IMR-90 (cell line): Measurements from ENCODE around the gene TMEM97. TPM values are rescaled to one million over a fixed set of nuclear protein-coding genes. Genes with fewer than 3 reads are reported as not detected.

ENCODE experiments used
- ATAC-seq: fragments of 200-7000 bp; cut with Tn5 transposase; 2 replicates; pipeline ENCODE4 v1.9.1; 2020; ENCODE audit warnings: low read depth, mild to moderate bottlenecking, moderate library complexity
- BruUV-seq: library from RNA; stranded (reverse); fragments of 400-500 nt; replicated peaks from 2 replicates; lab custom pipeline; 2021; lab: Mats Ljungman, UMichigan
- CTCF ChIA-PET: fragments of 300-600 bp; formaldehyde crosslinking; extraction: SDS; loops from one replicate; lab custom pipeline; 2021; ENCODE audit warnings: antibody characterized with exemption; lab: Yijun Ruan, JAX
- POLR2A ChIA-PET: fragments of 300-600 bp; sonication (Branson Sonifier 250); formaldehyde crosslinking; loops from one replicate; lab custom pipeline; 2022; ENCODE audit warnings: antibody characterized with exemption; ENCODE audit not compliant: unreplicated experiment; lab: Charles Lee
- DNase-seq: peaks from one replicate; pipeline ENCODE4 v3.0.0; 2013
- H2AFZ ChIP-seq: replicated peaks from 2 replicates; pipeline ENCODE3; 2013; ENCODE audit warnings: low read length, mild to moderate bottlenecking; ENCODE audit not compliant: poor library complexity
- H2AK5ac ChIP-seq: 2 replicates; pipeline ENCODE4 v1.6.1; 2013; ENCODE audit warnings: low read depth, low read length, inconsistent platforms
- H2AK9ac ChIP-seq: replicated peaks from 2 replicates; pipeline ENCODE3; 2013; ENCODE audit warnings: mild to moderate bottlenecking, low read depth, low read length, moderate library complexity; ENCODE audit not compliant: poor library complexity
- H2BK120ac ChIP-seq: 2 replicates; pipeline ENCODE4 v1.6.1; 2013; ENCODE audit warnings: low read depth, low read length, inconsistent platforms
- H2BK15ac ChIP-seq: 3 replicates; pipeline ENCODE4 v1.6.1; 2013; ENCODE audit warnings: low read depth, low read length, inconsistent platforms
- H2BK20ac ChIP-seq: 2 replicates; pipeline ENCODE4 v1.6.1; 2013; ENCODE audit warnings: low read depth, mild to moderate bottlenecking, inconsistent platforms, low read length, moderate library complexity
- H2BK5ac ChIP-seq: 2 replicates; pipeline ENCODE4 v1.6.1; 2013; ENCODE audit warnings: mild to moderate bottlenecking, low read depth, low read length, inconsistent platforms; ENCODE audit not compliant: poor library complexity, severe bottlenecking
- H3K14ac ChIP-seq: replicated peaks from 2 replicates; pipeline ENCODE4 v1.6.1; 2013; ENCODE audit warnings: low read depth, low read length, inconsistent platforms
- H3K18ac ChIP-seq: 2 replicates; pipeline ENCODE4 v1.6.1; 2013; ENCODE audit warnings: low read depth, low read length, control low read depth
- H3K23ac ChIP-seq: 2 replicates; pipeline ENCODE4 v1.6.1; 2013; ENCODE audit warnings: low read depth, low read length, inconsistent platforms
- H3K27ac ChIP-seq: 2 replicates; pipeline ENCODE4 v1.5.1; 2013; ENCODE audit warnings: mild to moderate bottlenecking, control low read depth, low read length; ENCODE audit not compliant: insufficient read depth
- H3K27me3 ChIP-seq: 2 replicates; pipeline ENCODE4 v1.6.1; 2013; ENCODE audit warnings: low read length; ENCODE audit not compliant: control insufficient read depth, insufficient read depth
- H3K36me3 ChIP-seq: 2 replicates; pipeline ENCODE4 v1.6.1; 2013; ENCODE audit warnings: low read length, mixed read lengths; ENCODE audit not compliant: control insufficient read depth, insufficient read depth
- H3K4ac ChIP-seq: 2 replicates; pipeline ENCODE4 v1.6.1; 2013; ENCODE audit warnings: low read depth, low read length, inconsistent platforms
- H3K4me1 ChIP-seq: 2 replicates; pipeline ENCODE4 v1.6.1; 2013; ENCODE audit warnings: low read length, mixed read lengths; ENCODE audit not compliant: control insufficient read depth, insufficient read depth
- H3K4me2 ChIP-seq: 2 replicates; pipeline ENCODE4 v1.6.1; 2013; ENCODE audit warnings: low read depth, mild to moderate bottlenecking, control low read depth, low read length, moderate library complexity
- H3K4me3 ChIP-seq: 2 replicates; pipeline ENCODE4 v1.5.1; 2013; ENCODE audit warnings: low read depth, mild to moderate bottlenecking, control low read depth, low read length, moderate library complexity; ENCODE audit not compliant: insufficient read depth
- H3K56ac ChIP-seq: 2 replicates; pipeline ENCODE4 v1.6.1; 2013; ENCODE audit warnings: low read length, inconsistent platforms; ENCODE audit not compliant: insufficient read depth; ENCODE audit errors: extremely low read depth
- H3K79me1 ChIP-seq, 2 experiments: 2 replicates each; pipeline ENCODE4 v1.6.1; 2013; ENCODE audit warnings: low read length in 2 of 2, inconsistent platforms in 1 of 2, low read depth in 1 of 2
- H3K9ac ChIP-seq: 2 replicates; pipeline ENCODE4 v1.6.1; 2013; ENCODE audit warnings: low read depth, low read length, control low read depth
- H3K9me1 ChIP-seq: 2 replicates; pipeline ENCODE4 v1.6.1; 2013; ENCODE audit warnings: low read length, inconsistent platforms; ENCODE audit not compliant: insufficient read depth
- H3K9me3 ChIP-seq: 2 replicates; pipeline ENCODE4 v1.6.1; 2013; ENCODE audit warnings: low read length; ENCODE audit not compliant: control insufficient read depth, insufficient read depth
- H4K20me1 ChIP-seq: 2 replicates; pipeline ENCODE4 v1.6.1; 2013; ENCODE audit warnings: low read length, inconsistent platforms; ENCODE audit not compliant: insufficient read depth
- H4K5ac ChIP-seq: 2 replicates; pipeline ENCODE4 v1.6.1; 2013; ENCODE audit warnings: mild to moderate bottlenecking, low read depth, low read length, control low read depth
- H4K8ac ChIP-seq, 2 experiments: 2 replicates each; pipeline ENCODE4 v1.6.1; 2013; ENCODE audit warnings: low read depth in 2 of 2, low read length in 2 of 2, control low read depth in 1 of 2, inconsistent platforms in 1 of 2
- H4K91ac ChIP-seq: 2 replicates; pipeline ENCODE4 v1.6.1; 2013; ENCODE audit warnings: low read depth, low read length, inconsistent platforms; ENCODE audit not compliant: insufficient read depth
- CEBPB ChIP-seq: IDR thresholded peaks from 2 replicates; pipeline ENCODE4 v1.6.1; 2012; ENCODE audit warnings: low read depth, low read length, improper control_type of control experiment
- FOS ChIP-seq: fragments of 150-350 bp; IDR thresholded peaks from 2 replicates; pipeline ENCODE4 v1.6.1; 2016; ENCODE audit warnings: low read depth, low read length
- MAFK ChIP-seq: IDR thresholded peaks from 2 replicates; pipeline ENCODE4 v1.6.1; 2012; ENCODE audit warnings: low read depth, low read length, improper control_type of control experiment
- MAZ ChIP-seq: IDR thresholded peaks from 2 replicates; pipeline ENCODE4 v1.6.1; 2012; ENCODE audit warnings: low read depth, mild to moderate bottlenecking, low read length, improper control_type of control experiment, moderate library complexity, borderline replicate concordance
- MXI1 ChIP-seq: IDR thresholded peaks from 2 replicates; pipeline ENCODE4 v1.6.1; 2012; ENCODE audit warnings: low read depth, mild to moderate bottlenecking, low read length, moderate library complexity, borderline replicate concordance
- WGBS, 2 experiments: methylation state at CpG; one replicate each; pipeline versions ENCODE4 v1.1.5 to v1.1.7; 2013; ENCODE audit warnings: missing lambda C conversion rate in 2 of 2; ENCODE audit not compliant: insufficient read length in 1 of 2; ENCODE audit errors: extremely low coverage in 2 of 2; 5-methylcytosine and 5-hydroxymethylcytosine counted together
- dilution Hi-C: fragments of 300-500 bp; cut with HindIII; formaldehyde crosslinking; loops from one replicate; pipeline ENCODE4 v1.14.3; 2018; ENCODE audit warnings: low sequenced_read_pairs; ENCODE audit not compliant: unreplicated experiment
- in situ Hi-C: fragments of 300-500 bp; cut with MboI; formaldehyde crosslinking; loops from 3 replicates; pipeline ENCODE4 v1.14.3; 2019; ENCODE audit warnings: low sequenced_read_pairs, inconsistent platforms, mixed read lengths
- intact Hi-C: fragments of 100-400 bp; cut with micrococcal nuclease; formaldehyde crosslinking; loops from 2 replicates; pipeline ENCODE4 v1.10.0; 2022
- polyA plus RNA-seq, 3 experiments: library from polyadenylated mRNA; depleted of rRNA; stranded (reverse); fragments of >200 nt; gene quantifications; 2 replicates each; pipeline ENCODE4 v1.2.3, GENCODE V29; 2012; ENCODE audit warnings: low replicate concordance in 1 of 3
- total RNA-seq: library from RNA; depleted of rRNA; stranded (reverse); fragments of >200 nt; gene quantifications from 2 replicates; pipeline ENCODE4 v1.2.3, GENCODE V29; 2012

The TMEM97 gene
- total and polyA plus RNA-seq, 2 of the 4 experiments (the other 2 are of a cell fraction) = 12.3 to 21.3 TPM

DNA sequence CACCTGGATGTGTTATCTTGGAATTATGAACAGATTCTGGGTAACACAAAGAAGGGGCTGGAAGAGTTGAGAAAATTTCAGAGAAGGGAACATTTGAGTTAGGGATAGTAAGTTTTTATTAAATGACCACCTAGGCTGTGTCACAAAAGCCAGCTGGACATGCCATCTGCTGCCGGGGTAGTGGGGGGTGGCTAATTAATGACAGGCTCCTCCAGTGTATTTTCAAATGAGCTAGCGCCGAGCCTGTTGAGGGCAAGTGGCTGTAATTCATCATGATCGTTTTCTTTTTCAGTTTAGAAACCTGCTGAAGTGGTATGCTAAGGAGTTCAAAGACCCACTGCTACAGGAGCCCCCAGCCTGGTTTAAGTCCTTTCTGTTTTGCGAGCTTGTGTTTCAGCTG lies 6.2 kb downstream of the TMEM97 start:
- H3K9me3 ChIP-seq = no peaks in the 10 kb centered on the region
- no peak overlapping the region for H3K56ac ChIP-seq
- no peak overlapping the region for H2AK5ac ChIP-seq
- in situ Hi-C loops = loop anchor here (10.0 to 25.0 kb wide), 2 partner anchors 280 to 788 kb away; partner anchors contain the start of gene NLK
- H3K4me3 ChIP-seq = no peak overlapping the region
- H2BK120ac ChIP-seq = no peak overlapping the region
- no TSS peak for BruUV-seq
- dilution Hi-C loops = no loop called here
- no peak overlapping the region for H3K14ac ChIP-seq
- H3K27me3 ChIP-seq = no peaks in the 10 kb centered on the region
- peaks cover 7% of the 10 kb centered on the region; the same call in 1 of the 2 replicates for H3K4me1 ChIP-seq
- H3K23ac ChIP-seq = no peak overlapping the region
- peaks cover 23 to 31% of the 10 kb centered on the region in 2 experiments; a peak in 3 of 4 replicates for H3K79me1 ChIP-seq
- no peaks in the 10 kb centered on the region for H4K20me1 ChIP-seq
- H3K36me3 ChIP-seq = peaks cover 16% of the 10 kb centered on the region
- H2AK9ac ChIP-seq = no peak overlapping the region
- H3K9me1 ChIP-seq = no peaks in the 10 kb centered on the region; the same call in 1 of the 2 replicates
- no peak overlapping the region for H4K91ac ChIP-seq
- TF ChIP-seq CEBPB (no peak), MAZ (no peak), MXI1 (no peak), FOS (no peak), MAFK (no peak)
- no peak overlapping the region for H3K18ac ChIP-seq
- H3K9ac ChIP-seq = no peak overlapping the region
- no peak overlapping the region for H3K4me2 ChIP-seq
- POLR2A ChIA-PET = no interaction called here
- H2BK15ac ChIP-seq = no peak overlapping the region
- DNase-seq = no peak
- CTCF ChIA-PET = no interaction called here
- H2BK20ac ChIP-seq = no peak overlapping the region
- no peak overlapping the region for H4K5ac ChIP-seq
- no peak for ATAC-seq
- intact Hi-C loops = loop anchor here (10.0 kb wide), 1 partner anchor 520 kb away; the partner anchor contains the start of gene NOS2
- WGBS, 2 experiments = no CpG with 5 or more reads among the region's 5 CpGs
- H4K8ac ChIP-seq = no peak overlapping the region
- H2AFZ ChIP-seq = no peak overlapping the region
- no peak overlapping the region for H3K27ac ChIP-seq
- H3K4ac ChIP-seq = no peak overlapping the region
- H2BK5ac ChIP-seq = no peak overlapping the region
